ENCODE results near the gene ARHGAP27. TPM values are rescaled to one million over a fixed set of nuclear protein-coding genes. Genes with fewer than 3 reads are reported as not detected.

ARHGAP27 gene
- total RNA-seq, 1 donor from 2014 or later: 27.1 TPM

- no peaks in the 10 kb centered on the region for H3K27me3 ChIP-seq (ENCODE audit: control insufficient read depth, insufficient read depth, low read length)
- peaks cover 14% of the 10 kb centered on the region for H3K36me3 ChIP-seq (ENCODE audit: control insufficient read depth, insufficient read depth, low read length)
- DNase-seq (ENCODE audit: low read depth): no peak
- FAIRE-seq: no peak
- H3K4me3 ChIP-seq (ENCODE audit: low read depth, low read length): no peak overlapping the region
- no peak for TF ChIP-seq CTCF (IDR thresholded peaks at IDR 0.05; ENCODE audit: insufficient read depth, low read length, severe bottlenecking)
These were observed 38.6 kb downstream of the ARHGAP27 start for GRCh38 chr17:45394091-45394490.

GRCh38 chr17:45393411-45393810, 39.3 kb downstream of the ARHGAP27 start:
- Histone ChIP-seq H3K27me3 (ENCODE audit: control insufficient read depth, insufficient read depth, low read length) (no peaks in the 10 kb centered on the region), H3K36me3 (ENCODE audit: control insufficient read depth, insufficient read depth, low read length) (peaks cover 8% of the 10 kb centered on the region), H3K4me3 (ENCODE audit: low read depth, low read length) (no peak overlapping the region)
- no peak for TF ChIP-seq CTCF (IDR thresholded peaks at IDR 0.05; ENCODE audit: insufficient read depth, low read length, severe bottlenecking)
- DNase-seq (ENCODE audit: low read depth) (no peak), FAIRE-seq (no peak)

DNA sequence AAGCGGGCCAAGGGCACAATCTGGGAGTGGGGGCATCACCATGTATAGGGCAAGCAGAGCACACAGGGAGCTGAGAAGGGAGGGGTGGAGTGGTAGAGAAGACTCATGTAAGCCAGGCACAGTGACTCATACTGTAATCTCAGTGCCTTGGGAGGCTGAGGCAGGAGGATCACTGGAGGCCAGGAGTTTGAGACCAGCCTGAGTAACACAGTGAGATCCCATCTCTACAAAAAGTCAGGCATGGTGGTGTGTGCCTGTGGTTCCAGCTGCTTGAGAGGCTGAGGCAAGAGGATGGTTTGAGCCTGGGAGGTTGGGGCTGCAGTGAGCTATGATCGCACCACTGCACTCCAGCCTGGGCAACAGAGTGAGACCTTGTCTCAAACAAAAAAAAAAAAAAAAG, 40.8 kb downstream of the ARHGAP27 start:
- DNase-seq (ENCODE audit: low read depth) (no peak), FAIRE-seq (no peak)
- Histone ChIP-seq H3K4me3 (ENCODE audit: low read depth, low read length) (no peak overlapping the region), H3K36me3 (ENCODE audit: control insufficient read depth, insufficient read depth, low read length) (peaks cover 4% of the 10 kb centered on the region), H3K27me3 (ENCODE audit: control insufficient read depth, insufficient read depth, low read length) (no peaks in the 10 kb centered on the region)
- no peak for TF ChIP-seq CTCF (IDR thresholded peaks at IDR 0.05; ENCODE audit: insufficient read depth, low read length, severe bottlenecking)

DNA sequence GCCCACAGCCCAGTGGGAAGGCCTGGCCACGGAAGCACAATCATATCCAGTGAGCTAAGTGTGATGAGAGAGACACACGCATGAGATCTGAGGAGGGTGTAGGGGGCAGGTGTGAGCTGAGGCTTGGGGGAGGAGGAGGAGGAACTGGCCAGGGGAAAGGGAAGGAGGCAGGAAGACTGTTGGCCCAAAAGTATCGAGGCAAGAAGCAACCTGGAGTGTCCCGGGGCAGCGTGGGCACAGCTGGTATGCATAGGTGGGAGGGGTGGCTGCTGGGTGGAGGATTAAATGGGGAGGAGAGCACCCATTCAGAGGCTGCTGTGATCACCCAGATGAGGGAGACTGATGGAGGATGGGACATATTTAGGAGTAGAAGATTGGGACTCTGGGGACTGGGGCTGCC, 41.4 kb downstream of the ARHGAP27 start:
- FAIRE-seq: no peak

GRCh38 chr17:45389354-45389753, 43.3 kb downstream of the ARHGAP27 start:
- H3K36me3 ChIP-seq (ENCODE audit: control insufficient read depth, insufficient read depth, low read length): no peaks in the 10 kb centered on the region
- FAIRE-seq (no peak), DNase-seq (ENCODE audit: low read depth) (no peak)
- H3K27me3 ChIP-seq (ENCODE audit: control insufficient read depth, insufficient read depth, low read length): no peaks in the 10 kb centered on the region
- H3K4me3 ChIP-seq (ENCODE audit: low read depth, low read length): no peak overlapping the region
- no peak for TF ChIP-seq CTCF (IDR thresholded peaks at IDR 0.05; ENCODE audit: insufficient read depth, low read length, severe bottlenecking)

More for the DNA sequence above, 41.4 kb downstream of the ARHGAP27 start:
- no peak for DNase-seq (ENCODE audit: low read depth)
- peaks cover 4% of the 10 kb centered on the region for H3K36me3 ChIP-seq (ENCODE audit: control insufficient read depth, insufficient read depth, low read length)
- no peak overlapping the region for H3K4me3 ChIP-seq (ENCODE audit: low read depth, low read length)
- H3K27me3 ChIP-seq (ENCODE audit: control insufficient read depth, insufficient read depth, low read length): no peaks in the 10 kb centered on the region
- TF ChIP-seq CTCF (IDR thresholded peaks at IDR 0.05; ENCODE audit: insufficient read depth, low read length, severe bottlenecking): no peak

DNA sequence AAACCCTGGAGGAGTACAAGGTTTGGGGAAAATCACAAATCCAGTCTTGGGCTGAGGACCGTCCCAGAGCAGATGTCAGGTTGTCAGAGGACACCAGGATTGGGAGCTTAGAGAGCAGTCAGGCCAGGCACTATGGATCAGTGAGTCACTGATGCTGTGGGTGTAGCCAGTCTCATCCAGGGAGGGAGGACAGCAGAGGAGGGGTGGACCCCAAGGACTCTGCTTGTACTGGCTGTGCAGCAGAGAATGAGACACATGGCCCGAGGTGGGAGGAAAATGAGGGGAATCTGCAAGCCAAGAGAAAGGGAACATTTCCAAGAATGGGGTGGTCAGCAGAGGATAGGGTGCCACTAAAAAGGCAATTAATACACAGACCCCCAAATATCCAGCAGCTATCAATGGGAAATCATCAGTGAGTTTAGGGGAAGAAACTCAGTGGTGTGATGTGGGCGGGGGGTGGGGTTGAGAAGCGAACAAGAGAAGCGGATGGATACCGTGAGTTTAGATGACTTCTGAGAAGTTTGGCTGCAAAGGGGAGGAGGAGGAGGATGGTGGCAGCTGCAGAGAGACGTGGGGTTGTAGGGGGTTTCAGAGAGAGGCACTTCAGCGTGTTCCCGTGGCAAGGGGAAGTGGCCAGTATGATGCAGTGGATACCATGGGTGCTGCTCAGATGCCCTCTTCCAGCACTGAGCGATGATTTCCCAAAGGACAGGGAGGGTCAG, 43.9 kb downstream of the ARHGAP27 start:
- FAIRE-seq (peak; percentile 32), DNase-seq (ENCODE audit: low read depth) (no peak)
- H3K4me3 ChIP-seq (ENCODE audit: low read depth, low read length): no peak overlapping the region
- TF ChIP-seq CTCF (IDR thresholded peaks at IDR 0.05; ENCODE audit: insufficient read depth, low read length, severe bottlenecking): no peak
- no peaks in the 10 kb centered on the region for H3K27me3 ChIP-seq (ENCODE audit: control insufficient read depth, insufficient read depth, low read length)
- H3K36me3 ChIP-seq (ENCODE audit: control insufficient read depth, insufficient read depth, low read length): no peaks in the 10 kb centered on the region

Measured in bronchial epithelial cell (primary cell).